Adrenal gland (tissue), 12 donors: ENCODE data around the gene FOXG1. TPM values are rescaled to one million over a fixed set of nuclear protein-coding genes. Genes with fewer than 3 reads are reported as not detected.
A peak's percentile ranks its signal among the peaks of the same experiment; 100 is the strongest.

ENCODE experiments used
- DNase-seq, 7 donors: peaks; one replicate each; pipeline ENCODE4 v3.0.0-alpha.2; 2019 to 2020
- H3K27ac ChIP-seq, 5 donors: fragments of 200-600 bp; sonication (generic) in 4 of 5; 1 replicate in 3 of 5; 2 replicates in 2 of 5; pipeline versions ENCODE4 v1.5.1 to v1.8.0; 2016 to 2020; ENCODE audit warnings: mild to moderate bottlenecking in 1 of 5
- H3K27me3 ChIP-seq: fragments of 200-600 bp; 2 replicates; pipeline ENCODE4 v1.8.0; 2021
- H3K36me3 ChIP-seq, 2 donors: fragments of 200-600 bp; replicated peaks in 1 of 2; 1 replicate in 1 of 2; 2 replicates in 1 of 2; pipeline versions ENCODE4 v1.5.1 to v1.8.0; 2018 to 2022
- H3K4me1 ChIP-seq, 2 donors: fragments of 200-600 bp; replicated peaks in 1 of 2; 1 replicate in 1 of 2; 2 replicates in 1 of 2; pipeline versions ENCODE4 v1.5.1 to v1.8.0; 2018 to 2021
- H3K4me3 ChIP-seq, 4 donors: fragments of 200-600 bp; sonication (generic) in 3 of 4; one replicate each; pipeline ENCODE4 v1.5.1; 2016 to 2018
- H3K9me3 ChIP-seq, 3 donors: fragments of 200-600 bp; sonication (generic) in 1 of 3; replicated peaks in 1 of 3; 1 replicate in 2 of 3; 2 replicates in 1 of 3; pipeline versions ENCODE4 v1.5.1 to v1.8.0; 2016 to 2021
- POLR2A ChIP-seq, 2 donors: fragments of 450-650 bp; IDR thresholded peaks; one replicate each; pipeline ENCODE4 v1.6.1; 2017; ENCODE audit warnings: antibody characterized with exemption in 2 of 2, mild to moderate bottlenecking in 2 of 2, moderate library complexity in 1 of 2
- WGBS, 4 donors: extraction: QIAGEN DNeasy Blood & Tissue Kit in 2 of 4; methylation state at CpG; one replicate each; pipeline versions ENCODE4 v1.1.5 to v1.1.7; 2013 to 2017; 5-methylcytosine and 5-hydroxymethylcytosine counted together
- intact Hi-C, 2 donors: fragments of 100-400 bp; cut with DNase I; formaldehyde crosslinking; loops; one replicate each; pipeline versions ENCODE4 v1.14.1 to v1.15.0; 2022 to 2023
- polyA plus RNA-seq, 3 donors: library from polyadenylated mRNA; stranded (reverse); fragments of 200-250 nt in 2 of 3; fragments of 350-450 nt in 1 of 3; fragmentation: Illumina TruSeq in 1 of 3; extraction: RNeasy Lipid Tissue Mini Kit (QIAGEN cat#74804) in 1 of 3; gene quantifications; one replicate each; pipeline ENCODE4 v1.2.3, GENCODE V29; 2013 to 2014
- total RNA-seq, 9 donors: library from RNA; depleted of rRNA in 4 of 9; stranded (reverse); fragments of >200 nt in 4 of 9; fragments of 120-200 nt in 1 of 9; fragmentation: NEBNext Ultra II Directional in 1 of 9; extraction: Animal tissue kit (Norgen Biotek cat#: 25700) in 1 of 9; gene quantifications; one replicate each; pipeline versions ENCODE4 v1.1.0 to v1.2.4, GENCODE V29; 2013 to 2023
- TF ChIP-seq, protein P1 (sequence below), 6 experiments: fragments of 450-650 bp in 4 of 6; fragments of 200-600 bp in 2 of 6; sonication (generic) in 1 of 6; IDR thresholded peaks; 1 replicate in 5 of 6; 2 replicates in 1 of 6; pipeline versions ENCODE4 v1.5.1 to v1.8.0; 2016 to 2021; ENCODE audit warnings: antibody characterized with exemption in 6 of 6, mild to moderate bottlenecking in 2 of 6, moderate library complexity in 1 of 6
- donor health status: healthy with polysubstance abuse.
- donor health status: Bipolar disorder and iron deficiency.
- donor health status: DM: yes; HTN: yes; CAD: no.
- donor health status: DM: no; HTN: no; CAD: no.
- donor health status: DM: no; HTN: no; CAD: no.
- donor health status: DM: yes; HTN: yes; CAD: no.

Gene FOXG1
- total and polyA plus RNA-seq, 12 donors = 0.07 to 0.10 (median 0.08) TPM; not detected in 8

DNA sequence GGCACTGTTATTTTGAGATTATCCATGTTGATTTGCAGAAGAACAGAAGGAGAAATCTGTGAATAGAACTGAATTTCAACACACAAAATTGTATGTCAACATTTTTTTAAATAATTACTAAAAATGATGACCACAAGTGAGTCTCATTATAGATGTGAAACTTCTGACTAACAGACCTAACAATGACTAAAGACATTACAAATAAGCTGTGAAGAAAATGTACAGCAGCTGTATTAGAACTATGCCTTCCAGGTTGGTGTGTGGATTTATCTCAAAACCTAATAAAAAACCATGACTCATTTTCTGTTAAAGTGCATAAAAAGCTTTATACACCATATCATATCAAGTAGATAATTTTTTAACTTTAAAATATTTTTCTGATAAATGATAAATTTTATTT lies 22.5 kb upstream of the FOXG1 start:
- Histone ChIP-seq H3K36me3 (no peaks in the 10 kb centered on the region), H3K4me3 (no peak overlapping the region), H3K9me3 (no peaks in the 10 kb centered on the region), H3K27me3 (no peaks in the 10 kb centered on the region), H3K4me1 (no peaks in the 10 kb centered on the region), H3K27ac (no peak overlapping the region)
- no peak for TF ChIP-seq POLR2A (IDR thresholded peaks at IDR 0.05)
- TF ChIP-seq, protein P1, sequence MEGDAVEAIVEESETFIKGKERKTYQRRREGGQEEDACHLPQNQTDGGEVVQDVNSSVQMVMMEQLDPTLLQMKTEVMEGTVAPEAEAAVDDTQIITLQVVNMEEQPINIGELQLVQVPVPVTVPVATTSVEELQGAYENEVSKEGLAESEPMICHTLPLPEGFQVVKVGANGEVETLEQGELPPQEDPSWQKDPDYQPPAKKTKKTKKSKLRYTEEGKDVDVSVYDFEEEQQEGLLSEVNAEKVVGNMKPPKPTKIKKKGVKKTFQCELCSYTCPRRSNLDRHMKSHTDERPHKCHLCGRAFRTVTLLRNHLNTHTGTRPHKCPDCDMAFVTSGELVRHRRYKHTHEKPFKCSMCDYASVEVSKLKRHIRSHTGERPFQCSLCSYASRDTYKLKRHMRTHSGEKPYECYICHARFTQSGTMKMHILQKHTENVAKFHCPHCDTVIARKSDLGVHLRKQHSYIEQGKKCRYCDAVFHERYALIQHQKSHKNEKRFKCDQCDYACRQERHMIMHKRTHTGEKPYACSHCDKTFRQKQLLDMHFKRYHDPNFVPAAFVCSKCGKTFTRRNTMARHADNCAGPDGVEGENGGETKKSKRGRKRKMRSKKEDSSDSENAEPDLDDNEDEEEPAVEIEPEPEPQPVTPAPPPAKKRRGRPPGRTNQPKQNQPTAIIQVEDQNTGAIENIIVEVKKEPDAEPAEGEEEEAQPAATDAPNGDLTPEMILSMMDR (IDR thresholded peaks at IDR 0.05) = no peak
- intact Hi-C loops = no loop called here
- DNase-seq = no peak

- H3K4me3 ChIP-seq = no peak overlapping the region
- no peaks in the 10 kb centered on the region for H3K27me3 ChIP-seq
- 16 to 45% (median 31%) methylated on average over 1 of the region's 1 CpG for WGBS, 4 donors
- no peaks in the 10 kb centered on the region for H3K36me3 ChIP-seq
- no peak for DNase-seq
- no peaks in the 10 kb centered on the region for H3K4me1 ChIP-seq
- intact Hi-C loops = no loop called here
- H3K27ac ChIP-seq = no peak overlapping the region
- no peaks in the 10 kb centered on the region for H3K9me3 ChIP-seq
- TF ChIP-seq, protein P1 (IDR thresholded peaks at IDR 0.05) = no peak
- no peak for TF ChIP-seq POLR2A (IDR thresholded peaks at IDR 0.05)
Observed at GRCh38 chr14:28745176-28745575, 21.4 kb upstream of the FOXG1 start.

- intact Hi-C loops = no loop called here
- no peak for TF ChIP-seq POLR2A (IDR thresholded peaks at IDR 0.05)
- TF ChIP-seq, protein P1 (IDR thresholded peaks at IDR 0.05) = no peak
- H3K4me1 ChIP-seq = no peaks in the 10 kb centered on the region
- H3K27me3 ChIP-seq = no peaks in the 10 kb centered on the region
- DNase-seq = no peak
- no peak overlapping the region for H3K4me3 ChIP-seq
- 57 to 81% (median 64%) methylated on average over 1 of the region's 1 CpG for WGBS, 4 donors
- no peaks in the 10 kb centered on the region for H3K9me3 ChIP-seq
- no peak overlapping the region for H3K27ac ChIP-seq
- H3K36me3 ChIP-seq = no peaks in the 10 kb centered on the region
Observed at GRCh38 chr14:28746247-28746646, 20.3 kb upstream of the FOXG1 start.

DNA sequence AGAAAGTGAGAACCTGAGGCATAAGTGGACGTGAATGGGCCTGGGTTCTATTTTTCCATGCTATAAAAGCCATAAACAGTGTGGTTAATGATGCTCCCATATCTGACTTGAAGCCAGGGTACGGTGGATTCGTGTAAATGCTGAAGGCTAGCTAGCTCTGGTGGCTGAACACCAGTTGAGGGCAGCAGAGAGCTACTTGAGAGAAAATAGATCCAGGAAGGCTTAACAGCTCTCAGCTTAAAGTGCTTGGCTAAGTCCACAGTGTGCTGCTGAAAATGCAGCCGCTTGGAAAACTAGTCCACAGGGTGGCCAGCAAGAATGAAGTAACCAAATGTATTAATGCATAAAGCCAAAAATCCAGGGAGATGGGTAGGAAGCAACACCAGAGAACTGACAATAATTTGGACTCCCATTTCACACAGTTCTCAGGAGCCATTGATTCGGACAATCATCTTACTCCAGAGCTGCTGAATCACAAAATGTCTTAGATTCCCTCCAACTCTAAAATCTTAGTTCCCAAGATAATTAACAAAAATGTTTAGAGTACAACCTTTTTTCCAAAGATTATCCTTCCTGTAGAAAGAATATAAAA lies 15.0 kb upstream of the FOXG1 start:
- WGBS, 4 donors = 24 to 26% (median 24%) methylated on average over 5 of the region's 5 CpGs
- Histone ChIP-seq H3K27me3 (peaks cover 29% of the 10 kb centered on the region), H3K4me1 (no peaks in the 10 kb centered on the region), H3K36me3 (no peaks in the 10 kb centered on the region), H3K9me3 (no peaks in the 10 kb centered on the region), H3K27ac (no peak overlapping the region), H3K4me3 (no peak overlapping the region)
- intact Hi-C loops = loop anchor here (10.0 kb wide), 2 partner anchors 783 to 1463 kb away; no protein-coding TSS in a partner anchor
- TF ChIP-seq, protein P1 (IDR thresholded peaks at IDR 0.05) = peak in 5 of 6 experiments; percentile 20 to 48 (median 27)
- no peak for TF ChIP-seq POLR2A (IDR thresholded peaks at IDR 0.05)
- peak in 6 of 7 donors; percentile 27 to 54 (median 39) for DNase-seq
